ENCODE results near the gene NPLOC4. TPM values are rescaled to one million over a fixed set of nuclear protein-coding genes. Genes with fewer than 3 reads are reported as not detected.
A peak's percentile ranks its signal among the peaks of the same experiment; 100 is the strongest.

NPLOC4 gene
- total and polyA plus RNA-seq, 9 of the 15 experiments (the other 6 are each of a cell fraction or from before 2014, with no cell fraction given): 1.5 to 116 (median 64.5) TPM

GRCh38 chr17:81636505-81637288 is at the start of gene NPLOC4, which contains the start of gene TSPAN10 (continued):
- TF ChIP-seq GTF3C2 (IDR thresholded peaks at IDR 0.05; ENCODE audit: borderline replicate concordance, extremely low read depth, insufficient read length) (no peak), EWSR1 (IDR thresholded peaks at IDR 0.05; ENCODE audit: borderline replicate concordance, low read depth, partially characterized antibody) (no peak), NFATC3 (IDR thresholded peaks at IDR 0.05) (no peak), CLOCK (CRISPR knock-in tag; IDR thresholded peaks at IDR 0.05; ENCODE audit: borderline replicate concordance) (no peak), ZNF239 (CRISPR knock-in tag; IDR thresholded peaks at IDR 0.05) (no peak), EP300 (IDR thresholded peaks at IDR 0.05; ENCODE audit: low read length) (no peak), POLR2B (IDR thresholded peaks at IDR 0.05; ENCODE audit: low read depth, partially characterized antibody) (peak; percentile 55), MNT (conservative IDR thresholded peaks at IDR 0.05) (peak in 1 of 2 experiments; percentile 63; a peak in 1 of 4 replicates), CTCF (IDR thresholded peaks at IDR 0.05 in 2 of 3, conservative IDR thresholded peaks at IDR 0.05 in 1 of 3; ENCODE audit: insufficient read depth in 2 of 3, low read depth in 1 of 3, low read length in 3 of 3) (no peak), SREBF1 (IDR thresholded peaks at IDR 0.05; ENCODE audit: borderline replicate concordance, low read depth, low read length) (no peak), HNRNPUL1 (IDR thresholded peaks at IDR 0.05; ENCODE audit: low read length) (no peak), MED1 (CRISPR knock-in tag; IDR thresholded peaks at IDR 0.05; ENCODE audit: borderline replicate concordance) (no peak), SMARCE1 (IDR thresholded peaks at IDR 0.05) (peak; percentile 24; the same call in 1 of the 2 replicates), ETS2 (tag; IDR thresholded peaks at IDR 0.05; ENCODE audit: borderline replicate concordance, poor library complexity, severe bottlenecking) (peak; percentile 68)

Measured in K562 (cell line).